ENCODE results near the gene KRTAP9-3. TPM values are rescaled to one million over a fixed set of nuclear protein-coding genes. Genes with fewer than 3 reads are reported as not detected.
"Not testable (repeated sequence)": the region's sequence is repeated elsewhere in the genome, so short reads cannot be mapped to it uniquely, and the experiment has no call there.

KRTAP9-3 gene
- total and polyA plus RNA-seq, 3 donors from 2014 or later, result not detected

- Histone ChIP-seq H3K27ac (no peak overlapping the region), H3K4me1 (no peaks in the 10 kb centered on the region), H3K9me3 (no peaks in the 10 kb centered on the region), H3K4me3 (no peak overlapping the region), H3K27me3 (no peaks in the 10 kb centered on the region), H3K36me3 (ENCODE audit: low read depth, missing control alignments) (no peaks in the 10 kb centered on the region)
- TF ChIP-seq CTCF (IDR thresholded peaks at IDR 0.05) (no peak), POLR2A (IDR thresholded peaks at IDR 0.05) (no peak)
- DNase-seq, result no peak
- intact Hi-C loops (cut with DNase I; ENCODE audit: low total_unique reads), result no loop called here
- 72 to 81% methylated on average over 7 of the region's 7 CpGs for WGBS, 2 donors
Measured at GRCh38 chr17:41212524-41213169, 19.6 kb upstream of the KRTAP9-3 start.

- Histone ChIP-seq H3K27ac (no peak overlapping the region), H3K9me3 (no peaks in the 10 kb centered on the region), H3K4me1 (no peaks in the 10 kb centered on the region), H3K27me3 (no peaks in the 10 kb centered on the region), H3K4me3 (no peak overlapping the region), H3K36me3 (ENCODE audit: low read depth, missing control alignments) (no peaks in the 10 kb centered on the region)
- no peak for TF ChIP-seq CTCF (IDR thresholded peaks at IDR 0.05)
- TF ChIP-seq POLR2A (IDR thresholded peaks at IDR 0.05), result no peak
- 73 to 92% methylated on average over 1 of the region's 1 CpG for WGBS, 2 donors
- intact Hi-C loops (cut with DNase I; ENCODE audit: low total_unique reads), result no loop called here
- no peak for DNase-seq
Measured at GRCh38 chr17:41215681-41216080, 16.6 kb upstream of the KRTAP9-3 start.

GRCh38 chr17:41223821-41224220 lies 8.4 kb upstream of the KRTAP9-3 start:
- Histone ChIP-seq H3K9me3 (no peaks in the 10 kb centered on the region), H3K27ac (no peak overlapping the region), H3K27me3 (no peaks in the 10 kb centered on the region), H3K36me3 (ENCODE audit: low read depth, missing control alignments) (no peaks in the 10 kb centered on the region), H3K4me3 (no peak overlapping the region), H3K4me1 (no peaks in the 10 kb centered on the region)
- intact Hi-C loops (cut with DNase I; ENCODE audit: low total_unique reads), result no loop called here
- 67 to 72% methylated on average over 2 of the region's 2 CpGs for WGBS, 2 donors
- DNase-seq, result no peak
- no peak for TF ChIP-seq CTCF (IDR thresholded peaks at IDR 0.05)
- TF ChIP-seq POLR2A (IDR thresholded peaks at IDR 0.05), result no peak

- Histone ChIP-seq H3K27ac (no peak overlapping the region), H3K4me1 (no peaks in the 10 kb centered on the region), H3K27me3 (no peaks in the 10 kb centered on the region), H3K9me3 (no peaks in the 10 kb centered on the region), H3K4me3 (no peak overlapping the region), H3K36me3 (ENCODE audit: low read depth, missing control alignments) (no peaks in the 10 kb centered on the region)
- DNase-seq, result no peak
- intact Hi-C loops (cut with DNase I; ENCODE audit: low total_unique reads), result no loop called here
- no peak for TF ChIP-seq POLR2A (IDR thresholded peaks at IDR 0.05)
- TF ChIP-seq CTCF (IDR thresholded peaks at IDR 0.05), result no peak
- WGBS, 2 donors, result 56 to 79% methylated on average over 6 of the region's 6 CpGs
Measured at GRCh38 chr17:41226051-41226450, 6.2 kb upstream of the KRTAP9-3 start.

GRCh38 chr17:41226598-41227095 lies 5.6 kb upstream of the KRTAP9-3 start, which contains the start of gene KRTAP9-2:
Gene KRTAP9-2, plus strand, starts transcription at chr17:41226648. Its CDS starts 7 bp downstream, at chr17:41226655.
- H3K36me3 ChIP-seq (ENCODE audit: low read depth, missing control alignments); intact Hi-C loops (cut with DNase I; ENCODE audit: low total_unique reads); H3K27ac ChIP-seq; H3K4me1 ChIP-seq; DNase-seq; H3K27me3 ChIP-seq; H3K9me3 ChIP-seq; H3K4me3 ChIP-seq: not testable (repeated sequence)
- 75% methylated on average over 3 of the region's 4 CpGs; no CpG with 5 or more reads in 1 of the 2 donors for WGBS, 2 donors
